Medulla oblongata (tissue), 1 donor: Measurements from ENCODE around the gene RPUSD4.
A peak's percentile ranks its signal among the peaks of the same experiment; 100 is the strongest.
"Not testable (repeated sequence)": the region's sequence is repeated elsewhere in the genome, so short reads cannot be mapped to it uniquely, and the experiment has no call there.

Source experiments
- DNase-seq: peaks from one replicate; pipeline ENCODE4 v3.0.0-alpha.2; 2015; ENCODE audit errors: extremely low spot score

The RPUSD4 gene

GRCh38 chr11:126211236-126212088 lies at the start of gene RPUSD4, which contains the start of gene FAM118B:
Gene RPUSD4, minus strand, starts transcription at chr11:126211650. Its CDS starts 12 bp downstream, at chr11:126211638.
Gene FAM118B, plus strand, starts transcription at chr11:126211782. Its CDS starts 23,220 bp downstream, at chr11:126235002.
- peak; percentile 98 for DNase-seq

- DNase-seq = no peak
Observed at GRCh38 chr11:126257764-126258163, 46.3 kb upstream of the RPUSD4 start.

GRCh38 chr11:126257144-126257543 lies 45.7 kb upstream of the RPUSD4 start:
- no peak for DNase-seq

GRCh38 chr11:126256216-126256615 lies 44.8 kb upstream of the RPUSD4 start:
- no peak for DNase-seq

GRCh38 chr11:126255507-126255906 lies 44.1 kb upstream of the RPUSD4 start:
- not testable (repeated sequence) for DNase-seq

GRCh38 chr11:126254819-126255218 lies 43.4 kb upstream of the RPUSD4 start:
- DNase-seq = no peak

- DNase-seq = no peak
Observed at GRCh38 chr11:126253265-126253664, 41.8 kb upstream of the RPUSD4 start.

GRCh38 chr11:126246636-126247035 lies 35.2 kb upstream of the RPUSD4 start:
- no peak for DNase-seq

GRCh38 chr11:126233391-126233790 lies 21.9 kb upstream of the RPUSD4 start:
- DNase-seq = no peak

GRCh38 chr11:126232683-126233082 lies 21.2 kb upstream of the RPUSD4 start:
- no peak for DNase-seq

GRCh38 chr11:126231725-126232459 lies 20.4 kb upstream of the RPUSD4 start:
- no peak for DNase-seq

- no peak for DNase-seq
Observed at GRCh38 chr11:126229858-126230540, 18.5 kb upstream of the RPUSD4 start.

- no peak for DNase-seq
Observed at GRCh38 chr11:126226334-126227084, 15.1 kb upstream of the RPUSD4 start.

- DNase-seq = no peak
Observed at GRCh38 chr11:126225295-126225665, 13.8 kb upstream of the RPUSD4 start.

GRCh38 chr11:126224647-126225294 lies 13.3 kb upstream of the RPUSD4 start:
- no peak for DNase-seq

- no peak for DNase-seq
Observed at GRCh38 chr11:126219547-126219946, 8.1 kb upstream of the RPUSD4 start.

GRCh38 chr11:126217491-126217890 lies 6.0 kb upstream of the RPUSD4 start:
- DNase-seq = no peak

- DNase-seq = no peak
Observed at GRCh38 chr11:126216526-126217305, 5.3 kb upstream of the RPUSD4 start.

GRCh38 chr11:126214841-126215240 lies 3.4 kb upstream of the RPUSD4 start:
- DNase-seq = no peak

- DNase-seq = peak; percentile 61
Observed at GRCh38 chr11:126214441-126214840, 3.0 kb upstream of the RPUSD4 start.
